Tibial nerve (tissue), 4 donors: ENCODE data around the gene NCKAP1. TPM values are rescaled to one million over a fixed set of nuclear protein-coding genes. Genes with fewer than 3 reads are reported as not detected.
A peak's percentile ranks its signal among the peaks of the same experiment; 100 is the strongest.

Experiments
- DNase-seq, 2 donors: peaks; one replicate each; pipeline ENCODE4 v3.0.0-alpha.2; 2019; ENCODE audit warnings: low spot score in 2 of 2
- H3K27ac ChIP-seq, 4 donors: fragments of 200-600 bp; sonication (generic) in 3 of 4; one replicate each; pipeline ENCODE4 v1.5.1; 2017 to 2019; ENCODE audit warnings: mild to moderate bottlenecking in 1 of 4
- H3K27me3 ChIP-seq, 2 donors: fragments of 200-600 bp; sonication (generic) in 1 of 2; one replicate each; pipeline versions ENCODE4 v1.5.1 to v1.6.0; 2017 to 2019
- H3K36me3 ChIP-seq, 3 donors: fragments of 200-600 bp; sonication (generic); one replicate each; pipeline ENCODE4 v1.5.1; 2018 to 2019
- H3K4me1 ChIP-seq, 4 donors: fragments of 200-600 bp; sonication (generic) in 3 of 4; one replicate each; pipeline ENCODE4 v1.5.1; 2017 to 2019
- H3K4me3 ChIP-seq, 4 donors: fragments of 200-600 bp; sonication (generic) in 3 of 4; one replicate each; pipeline ENCODE4 v1.5.1; 2017 to 2019; ENCODE audit warnings: mild to moderate bottlenecking in 1 of 4, moderate library complexity in 1 of 4
- H3K9me3 ChIP-seq, 4 donors: fragments of 200-600 bp; sonication (generic) in 3 of 4; one replicate each; pipeline ENCODE4 v1.5.1; 2017 to 2019
- EP300 ChIP-seq, 2 donors: sonication (generic); formaldehyde crosslinking; IDR thresholded peaks; one replicate each; pipeline ENCODE4 v1.6.1; 2017; ENCODE audit warnings: antibody characterized with exemption in 2 of 2, mild to moderate bottlenecking in 1 of 2
- POLR2A ChIP-seq, 2 donors: fragments of 450-650 bp; IDR thresholded peaks; one replicate each; pipeline ENCODE4 v1.6.1; 2017; ENCODE audit warnings: antibody characterized with exemption in 2 of 2, mild to moderate bottlenecking in 2 of 2, moderate library complexity in 2 of 2
- WGBS, 2 donors: methylation state at CpG; one replicate each; pipeline ENCODE4 v1.1.5; 2018; 5-methylcytosine and 5-hydroxymethylcytosine counted together
- small RNA-seq: library from RNA; depleted of rRNA; stranded (forward); fragments of <200 nt; gene quantifications from one replicate; pipeline ENCODE3, GENCODE V24; 2016
- total RNA-seq, 4 donors: library from RNA; depleted of rRNA; stranded (reverse); fragments of >200 nt; gene quantifications; one replicate each; pipeline ENCODE4 v1.1.0, GENCODE V29; 2016
- TF ChIP-seq, protein P1 (sequence below), 5 experiments: fragments of 200-600 bp in 3 of 5; fragments of 450-650 bp in 2 of 5; sonication (generic) in 3 of 5; IDR thresholded peaks; one replicate each; pipeline ENCODE4 v1.5.1; 2016 to 2019; ENCODE audit warnings: antibody characterized with exemption in 5 of 5, mild to moderate bottlenecking in 3 of 5, moderate library complexity in 2 of 5

Gene NCKAP1
- total RNA-seq, 4 donors from 2014 or later = 80.6 to 114 (median 85.6) TPM

- no peaks in the 10 kb centered on the region for H3K36me3 ChIP-seq
- peak in 1 of 2 donors; percentile 5 for DNase-seq
- TF ChIP-seq EP300 (IDR thresholded peaks at IDR 0.05) (no peak), POLR2A (IDR thresholded peaks at IDR 0.05) (no peak)
- TF ChIP-seq, protein P1, sequence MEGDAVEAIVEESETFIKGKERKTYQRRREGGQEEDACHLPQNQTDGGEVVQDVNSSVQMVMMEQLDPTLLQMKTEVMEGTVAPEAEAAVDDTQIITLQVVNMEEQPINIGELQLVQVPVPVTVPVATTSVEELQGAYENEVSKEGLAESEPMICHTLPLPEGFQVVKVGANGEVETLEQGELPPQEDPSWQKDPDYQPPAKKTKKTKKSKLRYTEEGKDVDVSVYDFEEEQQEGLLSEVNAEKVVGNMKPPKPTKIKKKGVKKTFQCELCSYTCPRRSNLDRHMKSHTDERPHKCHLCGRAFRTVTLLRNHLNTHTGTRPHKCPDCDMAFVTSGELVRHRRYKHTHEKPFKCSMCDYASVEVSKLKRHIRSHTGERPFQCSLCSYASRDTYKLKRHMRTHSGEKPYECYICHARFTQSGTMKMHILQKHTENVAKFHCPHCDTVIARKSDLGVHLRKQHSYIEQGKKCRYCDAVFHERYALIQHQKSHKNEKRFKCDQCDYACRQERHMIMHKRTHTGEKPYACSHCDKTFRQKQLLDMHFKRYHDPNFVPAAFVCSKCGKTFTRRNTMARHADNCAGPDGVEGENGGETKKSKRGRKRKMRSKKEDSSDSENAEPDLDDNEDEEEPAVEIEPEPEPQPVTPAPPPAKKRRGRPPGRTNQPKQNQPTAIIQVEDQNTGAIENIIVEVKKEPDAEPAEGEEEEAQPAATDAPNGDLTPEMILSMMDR (IDR thresholded peaks at IDR 0.05) = no peak
- H3K27me3 ChIP-seq = no peaks in the 10 kb centered on the region
- peaks cover 0 to 32% (median 6%) of the 10 kb centered on the region in 4 donors for H3K4me1 ChIP-seq
- H3K4me3 ChIP-seq = no peak overlapping the region
- H3K27ac ChIP-seq = peak overlapping the region in 2 of 4 donors; percentile 14 to 15
- peaks cover 0 to 5% (median 0%) of the 10 kb centered on the region in 4 donors for H3K9me3 ChIP-seq
- WGBS, 2 donors = 38% methylated on average over 5 of the region's 5 CpGs
These were observed 176.2 kb downstream of the NCKAP1 start for GRCh38 chr2:182862091-182862490.

GRCh38 chr2:182860858-182861257, 177.4 kb downstream of the NCKAP1 start:
- TF ChIP-seq POLR2A (IDR thresholded peaks at IDR 0.05) = no peak
- TF ChIP-seq, protein P1 (IDR thresholded peaks at IDR 0.05) = no peak
- no peak for TF ChIP-seq EP300 (IDR thresholded peaks at IDR 0.05)
- WGBS, 2 donors = 94 to 96% methylated on average over 2 of the region's 2 CpGs

More at GRCh38 chr2:182860858-182861257, 177.4 kb downstream of the NCKAP1 start:
- no peak overlapping the region for H3K4me3 ChIP-seq
- no peaks in the 10 kb centered on the region for H3K27me3 ChIP-seq
- H3K36me3 ChIP-seq = no peaks in the 10 kb centered on the region
- peaks cover 0 to 22% (median under 1%) of the 10 kb centered on the region in 4 donors for H3K4me1 ChIP-seq
- H3K9me3 ChIP-seq = peaks cover 0 to 8% (median 0%) of the 10 kb centered on the region in 4 donors
- no peak for DNase-seq
- no peak overlapping the region for H3K27ac ChIP-seq

Small RNAs within 50 kb of the gene (small RNA-seq; reads per million reads assigned to genes)
- gene RF00019 (not detected), gene RF00599 (not detected), gene RNU6-1122P (not detected)

Other genes starting within 250 kb of the NCKAP1 start
- gene FRZB, start 171.8 kb downstream of the NCKAP1 start, total RNA-seq = 10 to 100 TPM in 2 of 4 donors, 1 to 10 TPM in 2; 3.0 to 12.8 (median 9.6) TPM
- 1 to 10 TPM in 3 of 4 donors, under 1 TPM in 1; 0.90 to 3.1 (median 2.0) TPM for gene DUSP19, start 40.3 kb upstream of the NCKAP1 start, total RNA-seq
- gene NUP35, start 86.0 kb upstream of the NCKAP1 start, total RNA-seq = 10 to 100 TPM in 3 of 4 donors, 1 to 10 TPM in 1; 8.7 to 27.0 (median 15.6) TPM